Adrenal gland (tissue), 5 donors: Measurements from ENCODE around the gene HLA-DQA1.

Experiments used
- CTCF ChIP-seq, 6 experiments: fragments of 450-650 bp in 4 of 6; fragments of 200-600 bp in 2 of 6; sonication (generic) in 1 of 6; IDR thresholded peaks; 1 replicate in 5 of 6; 2 replicates in 1 of 6; pipeline versions ENCODE4 v1.5.1 to v1.8.0; 2016 to 2021; ENCODE audit warnings: antibody characterized with exemption in 6 of 6, mild to moderate bottlenecking in 2 of 6, moderate library complexity in 1 of 6
- POLR2A ChIP-seq, 2 donors: fragments of 450-650 bp; IDR thresholded peaks; one replicate each; pipeline ENCODE4 v1.6.1; 2017; ENCODE audit warnings: antibody characterized with exemption in 2 of 2, mild to moderate bottlenecking in 2 of 2, moderate library complexity in 1 of 2
- donor health status: DM: no; HTN: no; CAD: no.

DNA sequence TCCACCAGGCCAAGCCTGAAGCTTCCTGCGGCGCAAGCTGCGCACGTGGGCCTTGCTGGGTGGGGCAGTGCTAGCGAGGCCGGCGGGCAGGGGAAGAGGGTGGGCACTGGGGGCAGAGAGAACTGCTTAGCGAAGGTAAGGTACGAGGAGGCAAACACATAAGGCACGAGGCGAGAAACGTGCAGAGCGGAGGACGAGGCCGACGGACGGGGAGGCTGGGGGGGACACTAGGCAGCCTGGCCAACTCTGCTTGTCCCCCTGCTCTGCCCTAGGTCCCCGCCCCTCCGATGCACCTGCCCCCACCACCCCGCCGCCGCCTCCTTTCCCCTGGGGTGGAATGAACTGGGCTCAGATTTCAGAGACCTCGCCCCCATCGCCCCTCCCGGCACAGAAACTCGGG lies 27.1 kb downstream of the HLA-DQA1 start:
- TF ChIP-seq CTCF (IDR thresholded peaks at IDR 0.05) (no peak), POLR2A (IDR thresholded peaks at IDR 0.05) (no peak)
